Lung (tissue), 12 donors: ENCODE measurements around the gene AP2B1. TPM values are rescaled to one million over a fixed set of nuclear protein-coding genes. Genes with fewer than 3 reads are reported as not detected.

Experiments used
- ATAC-seq: fragments of 200-7000 bp; cut with Tn5 transposase; one replicate; pipeline ENCODE4 v1.9.1; 2020; ENCODE audit warnings: moderate number of reproducible peaks; ENCODE audit not compliant: insufficient read depth, low FRiP score
- DNase-seq, 3 donors: peaks; one replicate each; pipeline ENCODE4 v3.0.0-alpha.2; 2013 to 2017
- H3K27ac ChIP-seq, 2 donors: one replicate each; pipeline ENCODE4 v1.5.1; 2013; ENCODE audit warnings: mild to moderate bottlenecking in 2 of 2, moderate library complexity in 2 of 2, control low read depth in 1 of 2, inconsistent platforms in 1 of 2, low read depth in 1 of 2, low read length in 1 of 2
- H3K27me3 ChIP-seq, 3 donors: one replicate each; pipeline ENCODE4 v1.5.1; 2013; ENCODE audit warnings: low read length in 2 of 3; ENCODE audit not compliant: control insufficient read depth in 3 of 3, insufficient read depth in 3 of 3
- H3K36me3 ChIP-seq, 4 donors: one replicate each; pipeline ENCODE4 v1.5.1; 2013; ENCODE audit warnings: low read length in 4 of 4, mild to moderate bottlenecking in 1 of 4, moderate library complexity in 1 of 4; ENCODE audit not compliant: control insufficient read depth in 4 of 4, insufficient read depth in 4 of 4
- H3K4me1 ChIP-seq, 5 donors: one replicate each; pipeline ENCODE4 v1.5.1; 2013; ENCODE audit warnings: low read length in 5 of 5, mild to moderate bottlenecking in 2 of 5, moderate library complexity in 1 of 5; ENCODE audit not compliant: control insufficient read depth in 5 of 5, insufficient read depth in 5 of 5
- H3K4me3 ChIP-seq: one replicate; pipeline ENCODE4 v1.5.1; 2013; ENCODE audit warnings: mild to moderate bottlenecking, control low read depth, moderate library complexity
- H3K9ac ChIP-seq, 2 donors: one replicate each; pipeline ENCODE4 v1.5.1; 2013; ENCODE audit warnings: low read length in 2 of 2, control low read depth in 1 of 2; ENCODE audit not compliant: insufficient read depth in 1 of 2
- H3K9me3 ChIP-seq, 4 donors: one replicate each; pipeline ENCODE4 v1.5.1; 2013; ENCODE audit warnings: low read length in 3 of 4, mild to moderate bottlenecking in 1 of 4, moderate library complexity in 1 of 4; ENCODE audit not compliant: control insufficient read depth in 4 of 4, insufficient read depth in 3 of 4
- CTCF ChIP-seq: IDR thresholded peaks from 2 replicates; pipeline ENCODE4 v1.5.1; 2012; ENCODE audit warnings: mild to moderate bottlenecking; ENCODE audit errors: control extremely low read depth, extremely low read depth
- WGBS, 2 donors: extraction: QIAGEN DNeasy Blood & Tissue Kit; methylation state at CpG; one replicate each; pipeline ENCODE4 v1.1.7; 2013; 5-methylcytosine and 5-hydroxymethylcytosine counted together
- polyA plus RNA-seq, 2 donors: library from polyadenylated mRNA; stranded (reverse); fragments of 200-250 nt; gene quantifications; one replicate each; pipeline ENCODE4 v1.2.1, GENCODE V29; 2013
- total RNA-seq, 2 donors: library from RNA; depleted of rRNA in 1 of 2; stranded (reverse); fragments of >200 nt in 1 of 2; gene quantifications; one replicate each; pipeline ENCODE4 v1.2.1, GENCODE V29; 2014 to 2021
- donor health status: control.
- donor health status: control.
- donor health status: Bipolar disorder and iron deficiency.
- donor health status: healthy.
- donor health status: DM: yes; HTN: yes; CAD: no.

AP2B1 gene
- total and polyA plus RNA-seq, 4 donors, result 52.9 to 156 (median 82.4) TPM

DNA sequence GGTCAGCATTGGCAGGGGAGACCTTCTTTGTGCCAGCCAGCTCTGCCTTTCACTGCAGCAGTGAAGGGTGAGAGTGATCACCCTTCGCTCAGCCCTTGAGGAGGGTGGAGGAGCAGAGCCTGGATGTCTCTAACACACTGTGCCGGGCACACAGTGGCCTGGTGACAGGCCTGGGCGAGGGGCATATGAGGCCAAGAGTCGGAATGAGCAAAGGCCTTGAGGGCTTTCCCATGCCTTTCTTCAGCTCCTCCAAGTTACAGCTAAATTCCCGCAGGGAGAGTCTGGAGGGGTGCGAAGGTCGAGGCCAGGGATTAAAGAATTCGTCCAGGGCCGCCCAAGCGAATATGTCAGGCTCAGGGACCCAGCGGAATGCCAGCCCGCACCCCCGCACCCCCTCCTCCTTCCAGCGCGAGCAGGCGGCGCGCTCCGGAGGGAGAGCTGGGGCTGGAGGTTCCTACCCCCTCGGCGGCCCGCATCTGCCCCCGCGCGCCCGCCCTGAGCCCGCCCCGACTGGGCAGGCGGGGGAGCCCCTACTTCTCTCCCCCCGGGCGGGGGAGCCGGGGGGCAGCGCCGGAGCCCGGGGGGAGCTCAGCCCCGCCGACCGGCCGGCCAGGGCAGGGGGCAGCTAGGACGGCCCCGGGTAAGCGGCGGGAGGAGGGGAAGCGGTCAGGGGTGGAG lies 144.3 kb downstream of the AP2B1 start, which contains the start of gene RASL10B:
RASL10B (plus strand) TSS at position 401 of the 678 bp plus-strand sequence. CDS start 3,546 bp downstream, outside the sequence.
- DNase-seq (peak; percentile 56 to 58 (median 56)), ATAC-seq (peak; percentile 63)
- H3K36me3 ChIP-seq, result peaks cover 0 to 8% (median 0%) of the 10 kb centered on the region in 4 donors
- no peaks in the 10 kb centered on the region for H3K27me3 ChIP-seq
- 5 to 10% methylated on average over 15 to 43 of the region's 44 CpGs for WGBS, 2 donors
- H3K9me3 ChIP-seq, result no peaks in the 10 kb centered on the region
- peak within 1 kb of the TSS in 1 of 2 donors; percentile 56 for H3K27ac ChIP-seq
- H3K9ac ChIP-seq, result peak within 1 kb of the TSS in 1 of 2 donors; percentile 49
- peaks cover 3 to 23% (median 16%) of the 10 kb centered on the region in 5 donors for H3K4me1 ChIP-seq
- peak within 1 kb of the TSS; percentile 21 for H3K4me3 ChIP-seq
- TF ChIP-seq CTCF, result no peak

DNA sequence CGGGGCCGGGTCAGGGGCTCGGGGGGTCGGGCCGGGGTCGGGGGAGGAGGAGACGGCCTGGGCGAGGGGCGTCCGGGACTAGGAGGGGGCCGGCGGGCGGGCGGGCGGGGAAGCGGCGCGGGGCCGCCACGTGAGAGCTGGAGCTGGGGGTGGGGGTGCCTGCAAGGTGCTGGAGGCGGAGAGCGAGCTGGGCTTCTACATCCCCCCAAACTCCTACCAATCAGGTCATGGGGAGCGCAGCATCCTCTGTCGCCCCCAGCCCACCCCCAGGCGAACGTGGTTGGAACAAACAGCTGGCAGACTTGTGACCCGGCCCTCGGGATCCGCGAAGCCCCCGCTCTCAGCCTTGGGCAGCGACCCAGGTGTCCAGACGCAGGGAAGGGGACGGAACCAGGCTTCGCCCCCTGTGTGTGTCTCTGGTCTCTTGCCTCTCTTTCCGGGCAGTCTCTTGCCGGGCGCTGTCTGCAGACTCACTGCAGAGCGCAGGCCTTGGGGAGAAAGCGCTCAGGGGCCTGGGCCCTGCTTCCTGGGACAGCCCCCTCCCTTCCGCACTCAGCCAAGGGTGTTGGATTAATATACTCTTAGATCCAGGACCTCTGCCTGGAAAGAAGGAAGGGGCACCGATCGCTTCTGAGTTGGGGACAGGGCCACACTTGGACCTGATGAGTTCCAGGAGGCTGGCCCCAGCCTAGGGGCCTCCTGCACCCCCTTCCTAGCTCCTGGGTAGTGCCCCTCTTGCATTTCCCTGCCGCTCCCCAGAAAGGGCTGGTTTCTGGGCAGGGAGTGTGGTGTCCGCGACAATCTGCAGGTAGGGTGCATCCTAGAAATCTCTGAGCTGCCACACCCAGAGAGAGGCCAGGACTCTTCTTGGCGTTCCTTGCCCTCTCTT lies 145.0 kb downstream of the AP2B1 start:
- no peaks in the 10 kb centered on the region for H3K9me3 ChIP-seq
- no peak overlapping the region for H3K27ac ChIP-seq
- TF ChIP-seq CTCF, result no peak
- peak overlapping the region in 1 of 2 donors; percentile 4 for H3K9ac ChIP-seq
- DNase-seq (peak in 1 of 3 donors; percentile 16), ATAC-seq (no peak)
- no peaks in the 10 kb centered on the region for H3K27me3 ChIP-seq
- peak overlapping the region; percentile 6 for H3K4me3 ChIP-seq
- 22 to 42% methylated on average over 25 to 45 of the region's 47 CpGs for WGBS, 2 donors
- peaks cover 0 to 15% (median 8%) of the 10 kb centered on the region in 5 donors for H3K4me1 ChIP-seq
- peaks cover 0 to 3% (median 0%) of the 10 kb centered on the region in 4 donors for H3K36me3 ChIP-seq

DNA sequence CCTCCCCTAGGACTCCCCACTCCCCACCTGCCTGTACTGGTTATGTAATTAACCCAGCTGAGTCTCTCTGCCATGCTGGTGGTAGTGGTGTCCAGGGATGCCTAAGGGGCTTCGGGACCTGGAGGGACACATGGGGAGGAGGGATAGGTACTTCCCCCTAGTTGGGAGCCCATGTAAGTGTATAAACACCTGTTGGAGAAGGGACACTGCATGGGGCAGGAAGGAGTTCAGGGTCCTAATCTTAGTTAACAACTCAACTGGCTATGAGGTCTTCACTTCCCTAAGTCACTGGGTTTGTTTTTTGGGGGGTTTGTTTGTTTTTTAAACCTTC lies 145.6 kb downstream of the AP2B1 start:
- no peak overlapping the region for H3K27ac ChIP-seq
- DNase-seq (no peak), ATAC-seq (no peak)
- H3K4me3 ChIP-seq, result no peak overlapping the region
- TF ChIP-seq CTCF, result no peak
- 78 to 92% methylated on average over 1 of the region's 1 CpG for WGBS, 2 donors
- H3K4me1 ChIP-seq, result peaks cover 0 to 11% (median 4%) of the 10 kb centered on the region in 5 donors
- no peaks in the 10 kb centered on the region for H3K9me3 ChIP-seq
- H3K27me3 ChIP-seq, result no peaks in the 10 kb centered on the region
- H3K36me3 ChIP-seq, result peaks cover 0 to 3% (median 0%) of the 10 kb centered on the region in 4 donors
- no peak overlapping the region for H3K9ac ChIP-seq
